Neural crest cell (in vitro differentiated cells): ENCODE results near the gene RALGAPA2. TPM values are rescaled to one million over a fixed set of nuclear protein-coding genes. Genes with fewer than 3 reads are reported as not detected.

Experiments used
- DNase-seq: peaks from one replicate; pipeline ENCODE4 v3.0.0; 2021; ENCODE audit warnings: low read depth, mixed read lengths, low spot score
- H3K27ac Mint-ChIP-seq: one replicate; pipeline ENCODE4 v1.8.0; 2021; ENCODE audit warnings: mild to moderate bottlenecking, mixed read lengths; ENCODE audit not compliant: unreplicated experiment
- H3K27me3 Mint-ChIP-seq: 2 replicates; pipeline ENCODE4 v1.8.0; 2021; ENCODE audit warnings: low read depth, mild to moderate bottlenecking, mixed read lengths
- H3K36me3 Mint-ChIP-seq: 2 replicates; pipeline ENCODE4 v1.8.0; 2021; ENCODE audit warnings: low read depth, mild to moderate bottlenecking, mixed read lengths
- H3K4me1 Mint-ChIP-seq: 2 replicates; pipeline ENCODE4 v1.8.0; 2021; ENCODE audit warnings: mixed read lengths
- H3K4me3 Mint-ChIP-seq: one replicate; pipeline ENCODE4 v1.8.0; 2021; ENCODE audit warnings: mild to moderate bottlenecking, mixed read lengths
- H3K9me3 Mint-ChIP-seq: 2 replicates; pipeline ENCODE4 v1.8.0; 2021; ENCODE audit warnings: mixed read lengths
- total RNA-seq: library from RNA; stranded (reverse); gene quantifications from 2 replicates; pipeline ENCODE4 v1.2.1, GENCODE V29; 2021
- TF ChIP-seq, protein P1 (sequence below): fragments of 200-600 bp; sonication (generic); conservative IDR thresholded peaks from 2 replicates; pipeline ENCODE4 v1.5.0; 2021; ENCODE audit warnings: antibody characterized with exemption, mild to moderate bottlenecking

Gene RALGAPA2
- total RNA-seq, 1 donor from 2014 or later: 29.3 TPM

DNA sequence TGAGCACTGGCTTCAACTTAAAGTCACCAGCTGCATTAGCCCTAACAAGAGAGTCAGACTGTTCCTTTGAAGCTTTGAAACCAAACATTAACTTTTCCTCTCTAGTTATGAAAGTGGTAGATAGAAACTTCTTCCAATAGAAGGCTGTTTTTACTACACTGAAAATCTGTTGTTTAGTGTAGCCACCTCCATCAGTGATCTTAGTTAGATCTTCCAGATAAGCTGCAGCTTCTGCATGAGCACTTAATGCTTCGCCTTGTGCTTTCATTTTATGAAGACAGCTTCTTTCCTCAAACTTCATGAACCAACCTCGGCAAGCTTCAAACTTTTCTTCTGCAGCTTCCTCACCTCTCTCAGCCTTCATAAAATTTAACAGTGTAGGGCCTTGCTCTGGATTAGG, 211.3 kb downstream of the RALGAPA2 start:
- no peak overlapping the region for H3K27ac Mint-ChIP-seq
- peaks cover 23% of the 10 kb centered on the region for H3K36me3 Mint-ChIP-seq
- no peaks in the 10 kb centered on the region for H3K9me3 Mint-ChIP-seq
- H3K27me3 Mint-ChIP-seq: no peaks in the 10 kb centered on the region
- H3K4me1 Mint-ChIP-seq: peaks cover 19% of the 10 kb centered on the region
- TF ChIP-seq, protein P1, sequence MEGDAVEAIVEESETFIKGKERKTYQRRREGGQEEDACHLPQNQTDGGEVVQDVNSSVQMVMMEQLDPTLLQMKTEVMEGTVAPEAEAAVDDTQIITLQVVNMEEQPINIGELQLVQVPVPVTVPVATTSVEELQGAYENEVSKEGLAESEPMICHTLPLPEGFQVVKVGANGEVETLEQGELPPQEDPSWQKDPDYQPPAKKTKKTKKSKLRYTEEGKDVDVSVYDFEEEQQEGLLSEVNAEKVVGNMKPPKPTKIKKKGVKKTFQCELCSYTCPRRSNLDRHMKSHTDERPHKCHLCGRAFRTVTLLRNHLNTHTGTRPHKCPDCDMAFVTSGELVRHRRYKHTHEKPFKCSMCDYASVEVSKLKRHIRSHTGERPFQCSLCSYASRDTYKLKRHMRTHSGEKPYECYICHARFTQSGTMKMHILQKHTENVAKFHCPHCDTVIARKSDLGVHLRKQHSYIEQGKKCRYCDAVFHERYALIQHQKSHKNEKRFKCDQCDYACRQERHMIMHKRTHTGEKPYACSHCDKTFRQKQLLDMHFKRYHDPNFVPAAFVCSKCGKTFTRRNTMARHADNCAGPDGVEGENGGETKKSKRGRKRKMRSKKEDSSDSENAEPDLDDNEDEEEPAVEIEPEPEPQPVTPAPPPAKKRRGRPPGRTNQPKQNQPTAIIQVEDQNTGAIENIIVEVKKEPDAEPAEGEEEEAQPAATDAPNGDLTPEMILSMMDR: no peak
- DNase-seq: no peak
- H3K4me3 Mint-ChIP-seq: no peak overlapping the region

- no peak overlapping the region for H3K27ac Mint-ChIP-seq
- TF ChIP-seq, protein P1: no peak
- H3K9me3 Mint-ChIP-seq: no peaks in the 10 kb centered on the region
- DNase-seq: no peak
- H3K27me3 Mint-ChIP-seq: no peaks in the 10 kb centered on the region
- peaks cover 19% of the 10 kb centered on the region for H3K4me1 Mint-ChIP-seq
- no peak overlapping the region for H3K4me3 Mint-ChIP-seq
- peaks cover 23% of the 10 kb centered on the region for H3K36me3 Mint-ChIP-seq
These were observed 212.1 kb downstream of the RALGAPA2 start for GRCh38 chr20:20500312-20500711.

DNA sequence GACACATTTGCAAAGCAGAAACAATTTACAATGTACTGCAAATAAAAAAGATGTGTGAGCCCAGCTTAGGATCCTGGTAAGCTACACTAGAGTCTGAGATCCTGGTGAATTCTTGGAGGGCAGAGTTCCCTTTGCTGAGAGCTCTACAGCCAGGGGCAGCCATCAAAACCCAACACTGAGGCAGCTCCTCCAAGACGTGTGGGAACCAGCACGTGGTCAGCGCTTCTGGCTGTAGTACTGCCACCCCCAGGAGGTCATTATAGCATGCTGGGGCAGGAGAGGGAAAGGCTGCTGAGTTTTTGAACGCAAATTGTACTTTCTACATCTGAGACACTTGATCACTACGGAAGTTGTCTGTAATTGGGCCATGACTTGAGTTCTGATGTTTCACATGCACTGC, 213.0 kb downstream of the RALGAPA2 start:
- Mint-ChIP-seq H3K27ac (no peak overlapping the region), H3K4me3 (no peak overlapping the region), H3K36me3 (peaks cover 19% of the 10 kb centered on the region), H3K4me1 (peaks cover 19% of the 10 kb centered on the region), H3K27me3 (no peaks in the 10 kb centered on the region), H3K9me3 (no peaks in the 10 kb centered on the region)
- no peak for DNase-seq
- TF ChIP-seq, protein P1: no peak

- TF ChIP-seq, protein P1: no peak
- Mint-ChIP-seq H3K36me3 (peaks cover 18% of the 10 kb centered on the region), H3K27me3 (no peaks in the 10 kb centered on the region), H3K4me3 (peak overlapping the region; percentile 48), H3K27ac (peak overlapping the region; percentile 52), H3K4me1 (peaks cover 28% of the 10 kb centered on the region), H3K9me3 (no peaks in the 10 kb centered on the region)
- peak; percentile 15 for DNase-seq
These were observed 214.2 kb downstream of the RALGAPA2 start for GRCh38 chr20:20498076-20498861.

DNA sequence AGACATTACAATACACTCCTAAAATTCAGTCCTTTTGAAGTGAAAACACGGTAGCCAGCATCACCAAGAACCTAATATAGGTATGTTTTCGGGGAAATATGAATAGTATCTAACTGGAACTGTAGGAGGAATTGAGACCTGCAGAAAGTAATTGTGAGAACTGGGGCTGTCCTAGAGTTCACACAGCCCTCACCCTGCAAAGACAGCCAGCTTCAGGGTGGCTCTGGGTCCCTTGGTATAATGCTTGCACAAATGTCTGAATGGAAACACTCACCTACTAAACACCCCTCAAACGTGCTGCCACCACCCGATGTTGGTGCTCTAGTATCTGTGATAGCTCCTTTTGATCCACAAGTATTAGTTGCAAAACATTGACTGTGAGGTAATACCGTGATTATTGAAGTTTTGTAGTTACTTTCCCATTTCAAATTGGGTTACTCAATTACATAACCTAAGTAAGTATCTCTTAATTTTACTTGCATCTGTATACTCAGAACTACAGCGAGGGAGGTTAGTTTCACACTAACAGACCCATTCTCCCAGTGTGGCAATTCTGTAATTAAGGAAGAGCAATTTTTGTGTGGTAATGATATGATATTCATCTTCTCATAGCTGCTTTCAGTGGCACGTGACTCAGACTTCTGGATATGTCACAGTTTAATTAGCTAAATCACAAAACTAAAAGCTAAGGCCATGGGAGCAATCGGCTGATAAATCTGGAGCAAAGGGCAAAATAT, 215.0 kb downstream of the RALGAPA2 start:
- Mint-ChIP-seq H3K4me1 (peaks cover 35% of the 10 kb centered on the region), H3K4me3 (no peak overlapping the region), H3K27ac (no peak overlapping the region), H3K36me3 (peaks cover 15% of the 10 kb centered on the region), H3K9me3 (no peaks in the 10 kb centered on the region), H3K27me3 (no peaks in the 10 kb centered on the region)
- TF ChIP-seq, protein P1: no peak
- DNase-seq: no peak
